Measurements from ENCODE around the gene CEP20.

DNA sequence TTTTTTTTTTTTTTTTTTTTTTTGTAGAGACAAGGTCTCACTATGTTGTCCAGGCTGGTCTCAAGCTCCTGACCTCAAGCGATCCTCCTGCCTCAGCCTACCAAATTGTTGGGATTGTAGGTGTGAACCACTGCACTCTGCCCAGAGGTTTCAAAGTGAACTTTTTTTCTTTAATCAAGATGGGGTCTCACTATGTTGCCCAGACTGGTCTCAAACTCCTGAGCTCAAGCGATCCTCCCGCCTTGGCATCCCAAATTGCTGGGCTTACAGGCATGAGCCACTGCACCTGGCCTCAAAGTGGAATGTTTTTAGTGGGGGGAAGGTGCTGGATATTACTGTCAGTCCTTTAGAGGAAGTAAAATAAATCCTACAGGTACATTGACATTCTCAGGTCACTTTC is 12.0 kb upstream of the CEP20 start:
- TF ChIP-seq GATA2 (IDR thresholded peaks at IDR 0.05; ENCODE audit: low read depth, low read length) = no peak
- TF ChIP-seq GATA3 (IDR thresholded peaks at IDR 0.05; ENCODE audit: low read depth, low read length) = no peak

Data from SH-SY5Y (cell line).